B cell (primary cell): ENCODE measurements around the gene RREB1. TPM values are rescaled to one million over a fixed set of nuclear protein-coding genes. Genes with fewer than 3 reads are reported as not detected.

ENCODE experiments used
- ATAC-seq: fragments of 200-7000 bp; cut with Tn5 transposase; one replicate; pipeline ENCODE4 v1.10.0; 2021; ENCODE audit warnings: low read depth, mild to moderate bottlenecking, moderate number of reproducible peaks, moderate library complexity
- CTCF ChIA-PET: fragments of 350-600 bp; sonication (Branson Sonifier 250); formaldehyde crosslinking; loops from one replicate; lab custom pipeline; 2021; ENCODE audit warnings: antibody characterized with exemption, inconsistent platforms; lab: Charles Lee
- POLR2A ChIA-PET: fragments of 350-600 bp; sonication (Branson Sonifier 250); formaldehyde crosslinking; loops from one replicate; lab custom pipeline; 2021; ENCODE audit warnings: antibody characterized with exemption; lab: Charles Lee
- DNase-seq: peaks from one replicate; pipeline ENCODE4 v3.0.0; 2013
- H2AFZ ChIP-seq: 2 replicates; pipeline ENCODE4 v1.6.1; 2012; ENCODE audit warnings: mild to moderate bottlenecking, low read depth, low read length; ENCODE audit not compliant: insufficient read depth, poor library complexity, severe bottlenecking
- H3K27ac ChIP-seq, 2 donors: 1 replicate in 1 of 2; 2 replicates in 1 of 2; pipeline ENCODE4 v1.5.1; 2012 to 2013; ENCODE audit warnings: low read length in 2 of 2, mild to moderate bottlenecking in 2 of 2, moderate library complexity in 1 of 2
- H3K27me3 ChIP-seq, 4 experiments: fragments of 200-600 bp in 1 of 4; sonication (generic) in 1 of 4; replicated peaks in 1 of 4; 1 replicate in 2 of 4; 2 replicates in 2 of 4; pipeline versions ENCODE4 v1.6.1 to v1.7.0; 2013 to 2016; ENCODE audit warnings: low read length in 3 of 4, mild to moderate bottlenecking in 2 of 4, mixed read lengths in 1 of 4, moderate library complexity in 1 of 4; ENCODE audit not compliant: insufficient read depth in 4 of 4, control insufficient read depth in 3 of 4; ENCODE audit errors: control extremely low read depth in 1 of 4
- H3K36me3 ChIP-seq, 2 experiments: replicated peaks in 1 of 2; 1 replicate in 1 of 2; 2 replicates in 1 of 2; pipeline versions ENCODE4 v1.6.1 to v1.7.1; 2013; ENCODE audit warnings: low read length in 1 of 2; ENCODE audit not compliant: insufficient read depth in 2 of 2, control insufficient read depth in 1 of 2; ENCODE audit errors: control extremely low read depth in 1 of 2, extremely low read depth in 1 of 2
- H3K4me1 ChIP-seq, 2 donors: fragments of 200-600 bp in 1 of 2; sonication (generic) in 1 of 2; 1 replicate in 1 of 2; 2 replicates in 1 of 2; pipeline versions ENCODE4 v1.5.1 to v1.6.1; 2013 to 2017; ENCODE audit warnings: low read length in 2 of 2; ENCODE audit not compliant: control insufficient read depth in 2 of 2, insufficient read depth in 2 of 2
- H3K4me2 ChIP-seq: replicated peaks from 2 replicates; pipeline ENCODE3; 2012; ENCODE audit warnings: mild to moderate bottlenecking, low read depth, low read length; ENCODE audit not compliant: poor library complexity, severe bottlenecking
- H3K4me3 ChIP-seq, 5 experiments: fragments of 200-600 bp in 1 of 5; sonication (generic) in 1 of 5; 1 replicate in 3 of 5; 2 replicates in 2 of 5; pipeline versions ENCODE4 v1.5.1 to v1.7.0; 2011 to 2016; ENCODE audit warnings: low read length in 4 of 5, mild to moderate bottlenecking in 4 of 5, low read depth in 2 of 5, control low read depth in 1 of 5, moderate library complexity in 1 of 5; ENCODE audit not compliant: insufficient read depth in 1 of 5; ENCODE audit errors: control extremely low read depth in 1 of 5, extremely low read depth in 1 of 5
- H3K79me2 ChIP-seq: fragments of 200-600 bp; sonication (generic); one replicate; pipeline ENCODE4 v1.6.0; 2016; ENCODE audit warnings: low read length; ENCODE audit not compliant: control insufficient read depth, insufficient read depth
- H3K9ac ChIP-seq: fragments of 200-600 bp; sonication (generic); 2 replicates; pipeline ENCODE4 v1.6.1; 2017; ENCODE audit warnings: mild to moderate bottlenecking, low read length, moderate library complexity
- H3K9me3 ChIP-seq, 3 donors: one replicate each; pipeline versions ENCODE4 v1.6.1 to v1.7.1; 2013; ENCODE audit warnings: low read length in 2 of 3; ENCODE audit not compliant: control insufficient read depth in 2 of 3, insufficient read depth in 1 of 3; ENCODE audit errors: control extremely low read depth in 1 of 3
- H4K20me1 ChIP-seq: 2 replicates; pipeline ENCODE4 v1.6.0; 2012; ENCODE audit warnings: mild to moderate bottlenecking, low read length; ENCODE audit not compliant: insufficient read depth, control insufficient read depth, poor library complexity, severe bottlenecking
- H3K27ac Mint-ChIP-seq: one replicate; pipeline ENCODE4 v1.8.0; 2021; ENCODE audit warnings: mixed read lengths
- H3K27me3 Mint-ChIP-seq: one replicate; pipeline ENCODE4 v1.8.0; 2021; ENCODE audit warnings: mixed read lengths
- H3K4me1 Mint-ChIP-seq: one replicate; pipeline ENCODE4 v1.8.0; 2021; ENCODE audit warnings: mixed read lengths
- H3K4me3 Mint-ChIP-seq: one replicate; pipeline ENCODE4 v1.8.0; 2021; ENCODE audit warnings: mixed read lengths
- H3K9me3 Mint-ChIP-seq: one replicate; pipeline ENCODE4 v1.8.0; 2022; ENCODE audit warnings: mixed read lengths; ENCODE audit not compliant: insufficient read depth
- EZH2 ChIP-seq: IDR thresholded peaks from 2 replicates; pipeline ENCODE4 v1.6.1; 2012; ENCODE audit warnings: borderline replicate concordance, low read depth, mild to moderate bottlenecking, moderate library complexity, low read length; ENCODE audit not compliant: insufficient read depth, poor library complexity, severe bottlenecking
- WGBS: methylation state at CpG from one replicate; pipeline ENCODE4 v1.1.5; 2013; ENCODE audit warnings: missing lambda C conversion rate; ENCODE audit not compliant: insufficient coverage; 5-methylcytosine and 5-hydroxymethylcytosine counted together
- intact Hi-C: fragments of 100-400 bp; cut with micrococcal nuclease; formaldehyde crosslinking; loops from one replicate; pipeline ENCODE4 v1.10.0; 2022
- polyA plus RNA-seq: library from polyadenylated mRNA; depleted of rRNA; stranded (reverse); fragments of >200 nt; gene quantifications from 2 replicates; pipeline ENCODE4 v1.2.3, GENCODE V29; 2012
- small RNA-seq: library from RNA; depleted of rRNA; stranded (forward); fragments of <200 nt; gene quantifications from one replicate; pipeline ENCODE3, GENCODE V24; 2012; ENCODE audit warnings: low replicate concordance, low read depth; ENCODE audit not compliant: insufficient read length
- total RNA-seq, 2 donors: library from RNA; stranded (reverse); fragments of 120-200 nt in 1 of 2; gene quantifications; 1 replicate in 1 of 2; 2 replicates in 1 of 2; pipeline versions ENCODE4 v1.2.3 to v1.2.4, GENCODE V29; 2013 to 2022
- TF ChIP-seq, protein P1 (sequence below): fragments of 200-600 bp; IDR thresholded peaks from one replicate; pipeline ENCODE4 v1.8.0; 2022; ENCODE audit warnings: antibody characterized with exemption, mild to moderate bottlenecking

The RREB1 gene
- total and polyA plus RNA-seq, 2 donors (not counting 1 experiment from before 2014, with no cell fraction given) = 10.4 to 58.6 TPM

DNA sequence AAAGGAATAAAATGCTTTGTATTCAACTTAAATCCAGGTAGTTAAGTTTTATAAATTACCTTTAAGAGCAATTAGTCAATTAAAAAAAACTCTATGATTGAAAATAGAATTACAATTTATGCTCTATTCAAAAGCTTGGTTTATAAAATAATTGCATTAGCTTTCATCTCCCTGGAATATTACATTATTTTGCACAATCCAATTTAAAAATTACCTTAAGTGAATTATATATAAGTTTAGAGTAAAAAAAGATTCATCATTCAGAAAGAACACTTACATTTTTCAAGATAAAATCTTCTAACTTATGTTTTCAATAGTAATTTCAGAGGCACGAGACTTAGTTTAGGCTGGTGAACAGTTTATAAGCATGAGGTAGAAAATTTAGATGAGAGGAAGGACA lies 190.4 kb downstream of the RREB1 start:
- H3K27me3 ChIP-seq = no peaks in the 10 kb centered on the region
- peaks cover 5% of the 10 kb centered on the region for H3K79me2 ChIP-seq
- H4K20me1 ChIP-seq = peaks cover 10% of the 10 kb centered on the region
- no peak for TF ChIP-seq EZH2
- TF ChIP-seq, protein P1, sequence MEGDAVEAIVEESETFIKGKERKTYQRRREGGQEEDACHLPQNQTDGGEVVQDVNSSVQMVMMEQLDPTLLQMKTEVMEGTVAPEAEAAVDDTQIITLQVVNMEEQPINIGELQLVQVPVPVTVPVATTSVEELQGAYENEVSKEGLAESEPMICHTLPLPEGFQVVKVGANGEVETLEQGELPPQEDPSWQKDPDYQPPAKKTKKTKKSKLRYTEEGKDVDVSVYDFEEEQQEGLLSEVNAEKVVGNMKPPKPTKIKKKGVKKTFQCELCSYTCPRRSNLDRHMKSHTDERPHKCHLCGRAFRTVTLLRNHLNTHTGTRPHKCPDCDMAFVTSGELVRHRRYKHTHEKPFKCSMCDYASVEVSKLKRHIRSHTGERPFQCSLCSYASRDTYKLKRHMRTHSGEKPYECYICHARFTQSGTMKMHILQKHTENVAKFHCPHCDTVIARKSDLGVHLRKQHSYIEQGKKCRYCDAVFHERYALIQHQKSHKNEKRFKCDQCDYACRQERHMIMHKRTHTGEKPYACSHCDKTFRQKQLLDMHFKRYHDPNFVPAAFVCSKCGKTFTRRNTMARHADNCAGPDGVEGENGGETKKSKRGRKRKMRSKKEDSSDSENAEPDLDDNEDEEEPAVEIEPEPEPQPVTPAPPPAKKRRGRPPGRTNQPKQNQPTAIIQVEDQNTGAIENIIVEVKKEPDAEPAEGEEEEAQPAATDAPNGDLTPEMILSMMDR = no peak
- Mint-ChIP-seq H3K27me3 (no peaks in the 10 kb centered on the region), H3K9me3 (no peaks in the 10 kb centered on the region), H3K4me3 (no peak overlapping the region), H3K4me1 (no peaks in the 10 kb centered on the region), H3K27ac (no peak overlapping the region)
- no peaks in the 10 kb centered on the region for H3K9me3 ChIP-seq
- H3K9ac ChIP-seq = no peak overlapping the region
- ATAC-seq (no peak), DNase-seq (no peak)
- no peak overlapping the region for H3K27ac ChIP-seq
- H3K4me2 ChIP-seq = no peak overlapping the region
- no peak overlapping the region for H3K4me3 ChIP-seq
- peaks cover 4 to 84% of the 10 kb centered on the region in 2 experiments for H3K36me3 ChIP-seq
- no peaks in the 10 kb centered on the region for H3K4me1 ChIP-seq
- no peak overlapping the region for H2AFZ ChIP-seq
- CTCF ChIA-PET = interaction anchor here (1.1 kb wide), 1 partner anchor 12 kb away, joined by 3 read pairs; no protein-coding TSS in a partner anchor
- no CpG with 5 or more reads among the region's 1 CpG for WGBS
- POLR2A ChIA-PET = interaction anchor here (0.6 kb wide), 1 partner anchor 192 kb away, joined by 6 read pairs; no protein-coding TSS in a partner anchor
- intact Hi-C loops = no loop called here

DNA sequence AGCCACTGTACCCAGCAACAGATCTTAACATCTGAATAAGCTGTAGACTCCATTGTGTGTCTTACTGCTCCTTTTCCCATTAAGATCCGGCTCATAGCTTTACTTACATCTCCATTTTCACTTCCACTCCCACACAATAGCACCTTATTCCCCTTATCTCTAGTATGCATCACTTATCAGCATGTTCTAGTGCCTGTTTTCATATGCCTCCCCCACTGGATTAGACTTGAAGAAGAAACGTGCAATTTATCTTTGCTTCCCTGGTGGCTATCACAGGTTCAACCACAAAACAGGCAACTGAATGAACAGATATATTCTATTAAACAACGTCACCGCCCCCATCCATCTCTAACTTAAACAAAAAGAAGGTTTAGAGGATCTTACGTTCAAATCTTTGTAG lies 193.2 kb downstream of the RREB1 start:
- no peaks in the 10 kb centered on the region for H3K9me3 Mint-ChIP-seq
- CTCF ChIA-PET = interaction anchor here (1.3 to 1.6 kb wide), 2 partner anchors 15 to 24 kb away, joined by 4 to 5 read pairs; no protein-coding TSS in a partner anchor
- Histone ChIP-seq H3K27me3 (no peaks in the 10 kb centered on the region), H3K4me3 (no peak overlapping the region), H3K4me1 (no peaks in the 10 kb centered on the region), H3K27ac (no peak overlapping the region), H3K79me2 (peaks cover 19% of the 10 kb centered on the region), H3K9ac (no peak overlapping the region), H4K20me1 (peaks cover 15% of the 10 kb centered on the region), H3K36me3 (peaks cover 7 to 88% of the 10 kb centered on the region in 2 experiments), H3K4me2 (no peak overlapping the region), H2AFZ (no peak overlapping the region), H3K9me3 (no peaks in the 10 kb centered on the region)
- WGBS = 96% methylated on average over 3 of the region's 5 CpGs
- POLR2A ChIA-PET = no interaction called here
- no peaks in the 10 kb centered on the region for H3K27me3 Mint-ChIP-seq
- H3K27ac Mint-ChIP-seq = no peak overlapping the region
- TF ChIP-seq, protein P1 = no peak
- TF ChIP-seq EZH2 = no peak
- intact Hi-C loops = no loop called here
- DNase-seq = no peak
- no peak for ATAC-seq
- peaks cover 9% of the 10 kb centered on the region for H3K4me1 Mint-ChIP-seq
- H3K4me3 Mint-ChIP-seq = no peak overlapping the region

Small RNA genes within 50 kb of the gene (small RNA-seq; reads per million reads assigned to genes)
- not detected for gene RF00019

Other genes starting within 250 kb of the RREB1 start
- gene SSR1, start 205.2 kb downstream of the RREB1 start, total RNA-seq = 81.6 and 85.3 TPM in 2 replicates
- 15.9 and 28.6 TPM in 2 replicates for gene SSR1, start 205.2 kb downstream of the RREB1 start, polyA plus RNA-seq